Anterior cingulate cortex (tissue), 58 donors: ENCODE data around the gene CD300E.

ENCODE experiments used
- DNase-seq, 58 donors: peaks; one replicate each; lab custom pipeline; 2025; lab: John Stamatoyannopoulos, UW

The CD300E gene

DNA sequence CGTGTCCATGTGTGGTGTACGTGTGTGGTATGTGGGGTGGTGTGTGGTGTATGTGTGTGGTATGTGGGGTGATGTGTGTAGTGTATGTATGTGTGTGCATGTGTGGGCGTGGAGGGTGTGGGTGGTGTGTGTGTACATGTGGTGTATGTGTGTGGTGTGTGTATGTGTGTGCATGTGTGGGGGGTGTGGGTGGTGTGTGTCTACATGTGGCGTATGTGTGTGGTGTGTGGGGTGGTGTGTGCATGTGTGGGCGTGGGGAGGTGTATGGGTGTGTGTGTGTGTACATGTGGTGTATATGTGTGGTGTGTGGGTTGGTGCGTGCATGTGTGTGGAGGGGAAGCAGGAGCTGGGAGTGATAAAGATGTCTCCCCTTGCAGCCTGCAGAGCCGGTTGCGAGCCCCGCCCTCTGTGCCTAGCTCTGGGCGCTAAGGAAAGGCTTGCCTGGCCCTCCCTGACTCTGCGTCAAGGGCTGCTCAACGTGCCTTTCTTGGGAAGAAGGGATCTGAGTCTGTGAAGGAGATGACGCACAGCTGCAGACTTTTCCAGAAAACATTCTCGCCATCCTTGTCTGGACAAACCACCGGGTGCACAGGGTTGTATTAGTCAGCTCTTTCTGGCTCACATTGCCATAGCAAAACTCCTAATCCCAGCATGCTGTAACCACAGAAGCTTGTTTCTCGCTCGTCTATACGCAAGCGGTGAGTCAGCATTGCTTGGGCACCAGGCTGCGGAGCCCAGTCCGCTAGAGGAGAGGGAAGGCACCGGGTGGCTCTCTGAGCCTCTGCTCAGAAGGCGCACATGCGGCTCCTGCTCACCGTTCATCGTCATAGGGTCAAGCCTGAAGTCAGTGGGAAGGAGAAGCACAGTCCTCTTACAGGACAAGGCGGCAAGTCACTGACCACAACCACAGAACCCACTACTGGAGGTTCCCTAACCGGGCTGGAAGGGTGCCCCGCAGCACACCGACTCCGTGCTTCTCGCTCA lies 54.2 kb downstream of the CD300E start:
- peak in 19 of 58 donors; percentile 5 to 60 (median 18) for DNase-seq

- no peak for DNase-seq
Measured at GRCh38 chr17:74568106-74568873, 55.2 kb downstream of the CD300E start.

GRCh38 chr17:74567397-74567796 lies 56.1 kb downstream of the CD300E start, which contains the start of gene CD300H:
Gene CD300H, minus strand, starts transcription at chr17:74567509.
- peak in 5 of 58 donors; percentile 3 to 12 (median 7) for DNase-seq

DNA sequence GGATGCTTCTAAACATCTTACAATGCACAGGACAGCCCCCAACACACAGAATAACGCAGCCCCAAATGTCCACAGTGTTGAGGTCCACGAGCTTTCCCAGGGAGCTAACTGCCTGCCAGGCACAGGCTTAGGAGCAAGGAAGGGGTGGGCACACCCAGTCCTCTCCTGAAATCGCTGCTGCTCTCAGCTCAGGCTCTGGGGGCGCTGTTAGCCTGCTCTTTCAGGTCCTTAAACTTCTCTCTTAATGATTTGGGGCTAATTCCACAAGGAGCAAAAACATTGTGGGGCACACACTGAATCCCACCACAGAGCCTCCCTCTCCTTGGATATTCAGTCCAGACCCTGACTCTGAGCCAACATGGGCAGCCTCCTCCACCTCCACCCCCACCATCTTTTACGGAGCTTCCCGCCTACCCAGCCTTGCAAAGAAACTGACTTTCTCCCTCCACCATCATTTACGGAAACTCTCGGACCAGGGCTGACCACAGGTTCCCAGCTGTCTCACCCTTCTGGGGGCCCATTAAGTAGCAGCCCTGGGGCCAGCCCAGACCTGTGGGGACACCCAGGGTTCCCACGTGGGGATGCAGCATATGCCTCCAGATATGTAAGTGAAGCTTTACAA lies 57.3 kb downstream of the CD300E start:
- DNase-seq = peak in 8 of 58 donors; percentile 1 to 39 (median 12)

DNA sequence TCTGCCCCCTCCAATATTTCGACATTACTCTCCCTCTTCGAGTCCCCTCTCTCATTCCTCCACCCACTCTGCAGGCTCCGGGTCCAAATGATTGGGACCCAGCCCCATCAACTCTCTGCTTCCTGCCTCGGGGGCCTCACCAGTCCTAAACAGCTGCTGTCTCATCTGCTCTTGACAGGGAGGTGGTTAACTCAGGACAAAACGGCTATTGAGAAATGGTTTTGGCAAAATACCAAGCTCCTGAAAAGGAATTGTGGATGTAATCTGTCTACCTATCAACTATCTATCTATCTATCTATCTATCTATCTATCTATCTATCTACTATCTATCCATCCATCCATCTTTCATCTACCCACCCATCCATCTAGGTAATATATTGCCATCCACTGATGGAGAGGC lies 58.4 kb downstream of the CD300E start:
- no peak for DNase-seq

- no peak for DNase-seq
Measured at GRCh38 chr17:74563358-74563757, 60.2 kb downstream of the CD300E start.

- DNase-seq = no peak
Measured at GRCh38 chr17:74561586-74561985, 62.0 kb downstream of the CD300E start.
